ENCODE measurements around the gene ZBTB20. TPM values are rescaled to one million over a fixed set of nuclear protein-coding genes. Genes with fewer than 3 reads are reported as not detected.

The ZBTB20 gene
- total RNA-seq, 1 donor from 2014 or later, result 27.5 TPM

DNA sequence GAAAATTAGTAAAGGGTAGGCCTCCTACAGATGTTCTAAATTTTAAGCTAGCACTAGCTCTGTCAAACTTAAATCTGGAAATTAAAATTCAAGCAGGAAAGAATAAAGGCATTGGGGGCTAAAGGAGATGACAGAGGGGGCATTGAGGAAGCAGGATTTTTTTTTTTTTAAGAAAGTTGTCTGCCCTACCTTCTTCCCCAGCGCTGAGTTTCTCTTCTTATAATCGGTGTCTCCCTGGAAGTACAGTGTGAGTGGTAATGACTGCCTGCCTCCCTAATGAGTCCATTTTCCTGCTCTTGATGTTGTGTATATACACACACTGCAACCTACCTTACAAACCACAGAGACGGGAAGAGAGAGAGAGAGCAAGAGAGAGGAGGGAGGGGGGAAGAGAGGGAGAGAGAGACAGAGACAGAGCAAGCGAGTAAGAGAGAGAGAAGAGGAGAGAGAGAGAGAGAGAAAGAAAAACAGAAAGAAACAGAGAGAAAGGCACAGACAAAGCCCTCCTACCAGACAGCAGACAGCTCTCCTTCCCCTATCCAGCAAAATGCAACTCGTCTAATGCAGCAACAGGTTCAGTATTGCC is 47.0 kb downstream of the ZBTB20 start:
- H3K4me3 Mint-ChIP-seq (ENCODE audit: unreplicated experiment), result peak overlapping the region; percentile 30
- H3K36me3 Mint-ChIP-seq (ENCODE audit: unreplicated experiment), result peaks cover 10% of the 10 kb centered on the region
- H3K27ac Mint-ChIP-seq (ENCODE audit: unreplicated experiment), result peak overlapping the region; percentile 53
- H3K4me1 Mint-ChIP-seq (ENCODE audit: low read depth, unreplicated experiment), result peaks cover 14% of the 10 kb centered on the region
- no peak for DNase-seq
- no peaks in the 10 kb centered on the region for H3K9me3 Mint-ChIP-seq (ENCODE audit: unreplicated experiment)
- TF ChIP-seq, protein P1, sequence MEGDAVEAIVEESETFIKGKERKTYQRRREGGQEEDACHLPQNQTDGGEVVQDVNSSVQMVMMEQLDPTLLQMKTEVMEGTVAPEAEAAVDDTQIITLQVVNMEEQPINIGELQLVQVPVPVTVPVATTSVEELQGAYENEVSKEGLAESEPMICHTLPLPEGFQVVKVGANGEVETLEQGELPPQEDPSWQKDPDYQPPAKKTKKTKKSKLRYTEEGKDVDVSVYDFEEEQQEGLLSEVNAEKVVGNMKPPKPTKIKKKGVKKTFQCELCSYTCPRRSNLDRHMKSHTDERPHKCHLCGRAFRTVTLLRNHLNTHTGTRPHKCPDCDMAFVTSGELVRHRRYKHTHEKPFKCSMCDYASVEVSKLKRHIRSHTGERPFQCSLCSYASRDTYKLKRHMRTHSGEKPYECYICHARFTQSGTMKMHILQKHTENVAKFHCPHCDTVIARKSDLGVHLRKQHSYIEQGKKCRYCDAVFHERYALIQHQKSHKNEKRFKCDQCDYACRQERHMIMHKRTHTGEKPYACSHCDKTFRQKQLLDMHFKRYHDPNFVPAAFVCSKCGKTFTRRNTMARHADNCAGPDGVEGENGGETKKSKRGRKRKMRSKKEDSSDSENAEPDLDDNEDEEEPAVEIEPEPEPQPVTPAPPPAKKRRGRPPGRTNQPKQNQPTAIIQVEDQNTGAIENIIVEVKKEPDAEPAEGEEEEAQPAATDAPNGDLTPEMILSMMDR (IDR thresholded peaks at IDR 0.05; ENCODE audit: partially characterized antibody, unreplicated experiment), result no peak
- no peaks in the 10 kb centered on the region for H3K27me3 Mint-ChIP-seq (ENCODE audit: unreplicated experiment)

DNA sequence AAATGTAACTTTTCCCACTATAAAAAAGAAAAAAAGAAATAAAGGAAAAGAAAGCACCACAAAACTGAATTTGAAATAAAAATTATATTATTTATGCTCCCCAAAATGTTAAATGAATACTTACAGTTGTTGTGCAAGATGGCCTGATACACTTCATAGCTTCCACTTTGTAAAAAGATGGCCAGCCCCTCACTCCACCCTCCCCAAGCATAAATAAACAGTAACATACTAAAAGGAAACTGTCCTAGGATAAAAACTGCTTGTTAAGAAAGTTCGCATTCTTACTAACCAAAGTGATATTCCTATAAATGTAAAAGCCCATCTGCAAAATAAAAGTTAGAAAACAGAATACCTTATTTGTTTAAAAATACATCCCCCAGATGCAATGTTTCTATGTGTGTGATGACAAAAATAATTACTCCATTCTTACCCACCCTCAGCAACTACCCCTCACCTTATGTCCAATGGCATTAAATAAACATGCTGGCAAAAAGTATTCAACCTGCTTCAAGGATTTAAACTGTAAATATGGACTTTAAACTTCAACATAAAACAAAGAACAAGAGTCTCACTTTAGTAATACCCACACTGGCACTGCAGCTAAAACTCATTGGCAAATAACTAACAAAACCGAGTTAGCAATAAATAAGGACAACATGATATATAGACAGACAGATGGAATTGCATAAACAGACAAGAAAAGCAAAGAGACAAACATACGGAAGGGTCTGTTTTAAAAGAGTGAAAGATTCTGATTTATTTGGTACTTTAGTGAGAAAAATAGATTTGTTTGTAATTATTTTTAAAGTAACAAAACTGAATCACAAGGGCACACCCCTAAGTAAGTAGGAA is 47.7 kb downstream of the ZBTB20 start:
- Mint-ChIP-seq H3K4me1 (ENCODE audit: low read depth, unreplicated experiment) (peaks cover 14% of the 10 kb centered on the region), H3K27ac (ENCODE audit: unreplicated experiment) (no peak overlapping the region), H3K9me3 (ENCODE audit: unreplicated experiment) (no peaks in the 10 kb centered on the region), H3K36me3 (ENCODE audit: unreplicated experiment) (peaks cover 6% of the 10 kb centered on the region), H3K4me3 (ENCODE audit: unreplicated experiment) (no peak overlapping the region), H3K27me3 (ENCODE audit: unreplicated experiment) (no peaks in the 10 kb centered on the region)
- DNase-seq, result no peak
- TF ChIP-seq, protein P1 (IDR thresholded peaks at IDR 0.05; ENCODE audit: partially characterized antibody, unreplicated experiment), result no peak

DNA sequence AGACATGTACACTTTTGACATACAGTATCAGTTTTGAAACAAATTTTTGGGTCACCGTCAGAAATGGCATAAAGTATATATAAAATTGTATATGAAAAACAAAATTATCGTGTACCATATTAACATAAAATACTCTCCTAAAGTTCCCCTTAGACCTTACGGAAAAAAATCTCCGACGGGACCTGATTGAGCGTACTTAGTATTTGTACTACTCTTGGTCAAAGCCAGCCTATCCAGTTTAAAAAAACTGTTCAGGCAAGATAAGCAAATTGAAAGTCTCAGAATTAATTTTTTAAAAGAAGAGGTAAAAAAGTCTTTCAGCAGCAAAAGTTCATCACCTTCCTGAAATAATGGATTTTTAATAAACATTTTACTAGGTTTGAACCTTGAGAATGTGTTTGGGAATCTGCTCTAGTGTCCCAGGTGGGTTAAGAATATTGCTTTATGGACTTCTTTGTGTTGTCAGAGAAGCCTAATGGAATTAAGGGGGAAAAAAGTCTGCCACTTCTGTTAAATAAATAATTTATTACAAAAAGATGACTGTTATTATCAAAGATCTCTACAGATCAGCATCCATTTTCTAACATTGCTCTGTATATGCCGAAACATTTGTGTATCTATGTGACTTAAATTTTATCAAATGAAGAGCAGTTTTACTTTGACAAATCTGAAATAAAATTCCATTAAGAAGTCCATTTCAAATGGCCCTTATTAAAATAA is 48.6 kb downstream of the ZBTB20 start:
- TF ChIP-seq, protein P1 (IDR thresholded peaks at IDR 0.05; ENCODE audit: partially characterized antibody, unreplicated experiment), result no peak
- DNase-seq, result no peak
- Mint-ChIP-seq H3K9me3 (ENCODE audit: unreplicated experiment) (no peaks in the 10 kb centered on the region), H3K27me3 (ENCODE audit: unreplicated experiment) (no peaks in the 10 kb centered on the region), H3K36me3 (ENCODE audit: unreplicated experiment) (peaks cover under 1% of the 10 kb centered on the region), H3K4me1 (ENCODE audit: low read depth, unreplicated experiment) (peaks cover 14% of the 10 kb centered on the region), H3K27ac (ENCODE audit: unreplicated experiment) (no peak overlapping the region), H3K4me3 (ENCODE audit: unreplicated experiment) (no peak overlapping the region)

DNA sequence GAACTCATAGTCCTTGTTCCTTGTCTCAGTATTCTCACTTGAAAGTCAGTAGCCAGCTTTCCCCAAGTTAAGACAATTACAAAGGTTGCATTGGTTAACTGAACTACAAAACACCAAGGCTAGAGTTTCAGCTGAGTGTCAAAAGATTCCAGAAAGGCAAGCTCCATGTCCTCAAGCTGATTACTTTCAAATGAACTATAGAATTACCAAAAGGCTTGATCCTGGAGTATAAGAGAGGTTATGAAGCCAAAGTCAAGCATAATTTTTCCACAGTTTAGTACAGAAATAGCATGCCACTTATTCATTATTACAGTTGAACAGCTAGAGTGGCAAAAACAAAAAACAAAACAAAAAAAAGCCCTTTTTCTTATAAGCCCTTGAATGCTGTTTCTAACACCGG is 51.9 kb downstream of the ZBTB20 start:
- no peak for DNase-seq
- TF ChIP-seq, protein P1 (IDR thresholded peaks at IDR 0.05; ENCODE audit: partially characterized antibody, unreplicated experiment), result no peak
- Mint-ChIP-seq H3K36me3 (ENCODE audit: unreplicated experiment) (no peaks in the 10 kb centered on the region), H3K4me1 (ENCODE audit: low read depth, unreplicated experiment) (peaks cover 11% of the 10 kb centered on the region), H3K9me3 (ENCODE audit: unreplicated experiment) (no peaks in the 10 kb centered on the region), H3K27me3 (ENCODE audit: unreplicated experiment) (no peaks in the 10 kb centered on the region), H3K4me3 (ENCODE audit: unreplicated experiment) (no peak overlapping the region), H3K27ac (ENCODE audit: unreplicated experiment) (no peak overlapping the region)
